GM23338 (cell line): Measurements from ENCODE around the gene CUX1. TPM values are rescaled to one million over a fixed set of nuclear protein-coding genes. Genes with fewer than 3 reads are reported as not detected.

Source experiments
- ATAC-seq: fragments of 200-7000 bp; cut with Tn5 transposase; 3 replicates; pipeline ENCODE4 v1.9.1; 2020
- DNase-seq: peaks from one replicate; pipeline ENCODE4 v3.0.0-alpha.2; 2015; ENCODE audit warnings: low spot score
- H2AFZ ChIP-seq: fragments of 200-600 bp; sonication (generic); 2 replicates; pipeline ENCODE4 v1.8.0; 2016; ENCODE audit warnings: antibody characterized with exemption, mild to moderate bottlenecking, moderate library complexity
- H3F3A ChIP-seq: fragments of 200-600 bp; sonication (generic); replicated peaks from 2 replicates; pipeline ENCODE4 v1.8.0; 2017; ENCODE audit warnings: antibody characterized with exemption, mixed run types, low read depth
- H3K27ac ChIP-seq: fragments of 200-600 bp; sonication (generic); 2 replicates; pipeline ENCODE4 v1.6.1; 2016; ENCODE audit warnings: low read depth
- H3K27me3 ChIP-seq: fragments of 200-600 bp; sonication (generic); 2 replicates; pipeline ENCODE4 v1.8.0; 2016; ENCODE audit warnings: mild to moderate bottlenecking, mixed run types, moderate library complexity; ENCODE audit not compliant: insufficient read depth
- H3K36me3 ChIP-seq: fragments of 200-600 bp; sonication (generic); 2 replicates; pipeline ENCODE4 v1.8.0; 2016; ENCODE audit warnings: mild to moderate bottlenecking; ENCODE audit not compliant: insufficient read depth
- H3K4me1 ChIP-seq: fragments of 200-600 bp; sonication (generic); 2 replicates; pipeline ENCODE4 v1.8.0; 2016; ENCODE audit warnings: mild to moderate bottlenecking, moderate library complexity; ENCODE audit not compliant: insufficient read depth
- H3K4me2 ChIP-seq: fragments of 200-600 bp; sonication (generic); 2 replicates; pipeline ENCODE4 v1.7.1; 2017; ENCODE audit warnings: mixed run types
- H3K4me3 ChIP-seq: fragments of 200-600 bp; sonication (generic); 2 replicates; pipeline ENCODE4 v1.6.1; 2016; ENCODE audit warnings: mixed run types
- H3K79me2 ChIP-seq: fragments of 200-600 bp; sonication (generic); replicated peaks from 2 replicates; pipeline ENCODE4 v1.8.0; 2017; ENCODE audit warnings: mild to moderate bottlenecking; ENCODE audit not compliant: insufficient read depth
- H3K9me2 ChIP-seq: fragments of 200-600 bp; sonication (generic); 2 replicates; pipeline ENCODE4 v1.8.0; 2017; ENCODE audit not compliant: insufficient read depth
- H4K20me1 ChIP-seq: fragments of 200-600 bp; sonication (generic); replicated peaks from 2 replicates; pipeline ENCODE4 v1.8.0; 2017; ENCODE audit warnings: mild to moderate bottlenecking; ENCODE audit not compliant: insufficient read depth
- H3K27ac Mint-ChIP-seq: 2 replicates; pipeline ENCODE4 v1.8.0; 2020; ENCODE audit warnings: inconsistent platforms, mild to moderate bottlenecking, moderate library complexity, mixed read lengths
- H3K27me3 Mint-ChIP-seq: 3 replicates; pipeline ENCODE4 v1.8.0; 2022; ENCODE audit warnings: low read depth, mild to moderate bottlenecking, moderate library complexity, mixed read lengths, inconsistent platforms; ENCODE audit not compliant: insufficient read depth, poor library complexity
- H3K36me3 Mint-ChIP-seq: 3 replicates; pipeline ENCODE4 v1.8.0; 2021; ENCODE audit warnings: low read depth, mild to moderate bottlenecking, inconsistent platforms, moderate library complexity, mixed read lengths
- H3K4me1 Mint-ChIP-seq: 3 replicates; pipeline ENCODE4 v1.8.0; 2020; ENCODE audit warnings: mild to moderate bottlenecking, inconsistent platforms, mixed read lengths
- H3K4me3 Mint-ChIP-seq: 3 replicates; pipeline ENCODE4 v1.8.0; 2021; ENCODE audit warnings: moderate library complexity, mild to moderate bottlenecking, inconsistent platforms, mixed read lengths
- H3K9me3 Mint-ChIP-seq: 3 replicates; pipeline ENCODE4 v1.8.0; 2020; ENCODE audit warnings: moderate library complexity, mild to moderate bottlenecking, inconsistent platforms, mixed read lengths
- CREB1 ChIP-seq: fragments of 250-450 bp; sonication (Bioruptor Pico); IDR thresholded peaks from 2 replicates; pipeline ENCODE4 v1.5.0; 2020; ENCODE audit warnings: low read depth, mild to moderate bottlenecking, moderate library complexity
- CTCF ChIP-seq, 2 experiments: fragments of 200-600 bp in 1 of 2; sonication (generic) in 1 of 2; conservative IDR thresholded peaks; 2 replicates each; pipeline versions ENCODE4 v1.5.1 to v1.6.1; 2016 to 2017; ENCODE audit warnings: antibody characterized with exemption in 2 of 2, low read depth in 2 of 2, mild to moderate bottlenecking in 2 of 2, moderate library complexity in 1 of 2
- ETS1 ChIP-seq: IDR thresholded peaks from 2 replicates; pipeline ENCODE4 v1.6.1; 2016; ENCODE audit warnings: antibody characterized with exemption
- JUNB ChIP-seq: IDR thresholded peaks from one replicate; pipeline ENCODE4 v1.6.1; 2016; ENCODE audit warnings: antibody characterized with exemption; ENCODE audit not compliant: unreplicated experiment
- NANOG ChIP-seq: IDR thresholded peaks from 2 replicates; pipeline ENCODE4 v1.6.1; 2016; ENCODE audit warnings: antibody characterized with exemption, borderline replicate concordance
- REST ChIP-seq: IDR thresholded peaks from one replicate; pipeline ENCODE4 v1.6.1; 2018; ENCODE audit warnings: antibody characterized with exemption; ENCODE audit not compliant: unreplicated experiment
- STAT1 ChIP-seq: IDR thresholded peaks from one replicate; pipeline ENCODE4 v1.6.1; 2016; ENCODE audit warnings: antibody characterized with exemption; ENCODE audit not compliant: unreplicated experiment
- ZNF114 ChIP-seq: fragments of 250-450 bp; sonication (Bioruptor Pico); IDR thresholded peaks from 2 replicates; pipeline ENCODE4 v1.5.0; 2020; ENCODE audit warnings: mild to moderate bottlenecking, moderate library complexity
- ZNF331 ChIP-seq: fragments of 250-450 bp; sonication (Bioruptor Pico); IDR thresholded peaks from 2 replicates; pipeline ENCODE4 v1.5.0; 2020; ENCODE audit warnings: low read depth, mild to moderate bottlenecking, moderate library complexity
- polyA plus RNA-seq: library from polyadenylated mRNA; unstranded; fragments of >200 nt; fragmentation: Nextera tagmentation; extraction: Ambion mirVana; gene quantifications from 2 replicates; pipeline ENCODE4 v1.2.1, GENCODE V29; 2016
- total RNA-seq: library from RNA; depleted of rRNA; stranded (reverse); fragments of >200 nt; shearing (Covaris generic); gene quantifications from 2 replicates; pipeline ENCODE4 v1.2.3, GENCODE V29; 2014

Gene CUX1
- total and polyA plus RNA-seq, 2 experiments from 2014 or later: 49.9 to 64.0 TPM

GRCh38 chr7:101970801-101971200 lies 153.4 kb downstream of the CUX1 start:
- Histone ChIP-seq H3K4me2 (no peak overlapping the region), H3K27me3 (no peaks in the 10 kb centered on the region), H3F3A (no peaks in the 10 kb centered on the region), H3K27ac (no peak overlapping the region), H3K4me3 (no peak overlapping the region), H3K36me3 (no peaks in the 10 kb centered on the region; the same call in 1 of the 2 replicates), H3K4me1 (peaks cover 10% of the 10 kb centered on the region; the same call in 1 of the 2 replicates), H3K79me2 (peaks cover 94% of the 10 kb centered on the region), H4K20me1 (peaks cover 25% of the 10 kb centered on the region), H2AFZ (no peak overlapping the region), H3K9me2 (no peaks in the 10 kb centered on the region)
- Mint-ChIP-seq H3K4me1 (peaks cover 25% of the 10 kb centered on the region), H3K9me3 (no peaks in the 10 kb centered on the region), H3K27ac (no peak overlapping the region), H3K27me3 (peaks cover 4% of the 10 kb centered on the region), H3K4me3 (no peak overlapping the region), H3K36me3 (0 out of 3 replicates have a peak, but pooled peaks cover 4% of the 10 kb centered on the region)
- TF ChIP-seq ZNF331 (CRISPR knock-in tag) (no peak), CTCF (conservative IDR thresholded peaks at IDR 0.05; ENCODE audit: low read depth in 2 of 2) (no peak), ZNF114 (no peak), STAT1 (no peak), CREB1 (CRISPR knock-in tag) (no peak), ETS1 (no peak), JUNB (no peak), REST (no peak), NANOG (no peak)
- no peak for ATAC-seq
- DNase-seq: no peak

GRCh38 chr7:101971457-101971856 lies 154.0 kb downstream of the CUX1 start:
- no peak for ATAC-seq
- Mint-ChIP-seq H3K27me3 (peaks cover 2% of the 10 kb centered on the region), H3K27ac (no peak overlapping the region), H3K4me3 (no peak overlapping the region), H3K9me3 (no peaks in the 10 kb centered on the region), H3K4me1 (peaks cover 22% of the 10 kb centered on the region), H3K36me3 (0 out of 3 replicates have a peak, but pooled peaks cover 4% of the 10 kb centered on the region)
- TF ChIP-seq ETS1: no peak
- no peaks in the 10 kb centered on the region for H3F3A ChIP-seq
- no peaks in the 10 kb centered on the region for H3K9me2 ChIP-seq
- peaks cover 25% of the 10 kb centered on the region for H4K20me1 ChIP-seq
- no peak overlapping the region for H2AFZ ChIP-seq
- no peak overlapping the region for H3K4me2 ChIP-seq
- no peaks in the 10 kb centered on the region for H3K27me3 ChIP-seq
- H3K27ac ChIP-seq: no peak overlapping the region
- peaks cover 92% of the 10 kb centered on the region for H3K79me2 ChIP-seq
- no peak overlapping the region for H3K4me3 ChIP-seq
- peaks cover 10% of the 10 kb centered on the region; the same call in 1 of the 2 replicates for H3K4me1 ChIP-seq
- no peak for DNase-seq
- no peaks in the 10 kb centered on the region; the same call in 1 of the 2 replicates for H3K36me3 ChIP-seq
